GM12872 (cell line): ENCODE measurements around the gene FERMT2.

Experiments
- CTCF ChIP-seq: IDR thresholded peaks from 3 replicates; pipeline ENCODE4 v1.5.1; 2011; ENCODE audit warnings: low read depth, mild to moderate bottlenecking, low read length, moderate library complexity; ENCODE audit not compliant: insufficient read depth

FERMT2 gene

GRCh38 chr14:52939427-52939826 lies 11.4 kb downstream of the FERMT2 start:
- no peak for TF ChIP-seq CTCF

- TF ChIP-seq CTCF: no peak
Observed at GRCh38 chr14:52937869-52938268, 13.0 kb downstream of the FERMT2 start.

GRCh38 chr14:52937306-52937705 lies 13.5 kb downstream of the FERMT2 start:
- TF ChIP-seq CTCF: no peak

- no peak for TF ChIP-seq CTCF
Observed at GRCh38 chr14:52936437-52936836, 14.4 kb downstream of the FERMT2 start.

- TF ChIP-seq CTCF: no peak
Observed at GRCh38 chr14:52935833-52936232, 15.0 kb downstream of the FERMT2 start.

GRCh38 chr14:52934762-52935161 lies 16.1 kb downstream of the FERMT2 start:
- no peak for TF ChIP-seq CTCF

GRCh38 chr14:52929192-52929807 lies 21.6 kb downstream of the FERMT2 start:
- no peak for TF ChIP-seq CTCF
